Keratinocyte (primary cell): Measurements from ENCODE around the gene LIPJ. TPM values are rescaled to one million over a fixed set of nuclear protein-coding genes. Genes with fewer than 3 reads are reported as not detected.

Experiments
- DNase-seq: peaks from one replicate; pipeline ENCODE4 v3.0.0-alpha.2; 2011; ENCODE audit warnings: low read depth, missing footprints, low spot score
- FAIRE-seq: peaks from 2 replicates; lab custom pipeline; 2011; peaks lifted over from hg19 to GRCh38; lab: Jason Lieb, UNC
- H2AFZ ChIP-seq: 2 replicates; pipeline ENCODE4 v1.6.0; 2012; ENCODE audit warnings: low read length, control low read depth, inconsistent platforms; ENCODE audit not compliant: control insufficient read depth
- H3K27ac ChIP-seq: 2 replicates; pipeline ENCODE4 v1.5.1; 2011; ENCODE audit warnings: low read length; ENCODE audit not compliant: control insufficient read depth, insufficient read depth
- H3K27me3 ChIP-seq: 3 replicates; pipeline ENCODE4 v1.6.0; 2011; ENCODE audit warnings: low read length; ENCODE audit not compliant: control insufficient read depth, insufficient read depth; ENCODE audit errors: extremely low read depth
- H3K36me3 ChIP-seq, 2 experiments: 2 replicates in 1 of 2; 3 replicates in 1 of 2; pipeline ENCODE4 v1.5.1; 2011; ENCODE audit warnings: low read length in 2 of 2, mild to moderate bottlenecking in 1 of 2; ENCODE audit not compliant: control insufficient read depth in 2 of 2, insufficient read depth in 2 of 2; ENCODE audit errors: extremely low read depth in 1 of 2
- H3K4me1 ChIP-seq: 3 replicates; pipeline ENCODE4 v1.5.1; 2011; ENCODE audit warnings: low read length; ENCODE audit not compliant: control insufficient read depth, insufficient read depth; ENCODE audit errors: extremely low read depth
- H3K4me2 ChIP-seq: 3 replicates; pipeline ENCODE4 v1.6.0; 2011; ENCODE audit warnings: low read depth, low read length; ENCODE audit not compliant: control insufficient read depth, insufficient read depth; ENCODE audit errors: extremely low read depth
- H3K4me3 ChIP-seq, 3 experiments: fragments of 200-600 bp in 1 of 3; sonication (generic) in 1 of 3; 2 replicates in 2 of 3; 3 replicates in 1 of 3; pipeline ENCODE4 v1.5.1; 2011 to 2016; ENCODE audit warnings: low read length in 3 of 3, mild to moderate bottlenecking in 3 of 3, control low read depth in 2 of 3, inconsistent platforms in 1 of 3, low read depth in 1 of 3, mixed read lengths in 1 of 3, mixed run types in 1 of 3, moderate library complexity in 1 of 3; ENCODE audit not compliant: control insufficient read depth in 2 of 3, insufficient read depth in 2 of 3; ENCODE audit errors: extremely low read depth in 1 of 3
- H3K79me2 ChIP-seq: 2 replicates; pipeline ENCODE4 v1.6.0; 2012; ENCODE audit warnings: low read length; ENCODE audit not compliant: control insufficient read depth, insufficient read depth
- H3K9ac ChIP-seq: 3 replicates; pipeline ENCODE4 v1.6.0; 2011; ENCODE audit warnings: low read length; ENCODE audit not compliant: control insufficient read depth, insufficient read depth; ENCODE audit errors: extremely low read depth
- H3K9me1 ChIP-seq: 3 replicates; pipeline ENCODE4 v1.6.0; 2011; ENCODE audit warnings: low read length; ENCODE audit not compliant: control insufficient read depth, insufficient read depth; ENCODE audit errors: extremely low read depth
- H3K9me3 ChIP-seq: 2 replicates; pipeline ENCODE4 v1.5.1; 2012; ENCODE audit warnings: low read depth, low read length; ENCODE audit not compliant: control insufficient read depth
- H4K20me1 ChIP-seq: 3 replicates; pipeline ENCODE4 v1.6.0; 2011; ENCODE audit warnings: low read length; ENCODE audit not compliant: control insufficient read depth, insufficient read depth; ENCODE audit errors: extremely low read depth
- EZH2 ChIP-seq: IDR thresholded peaks from one replicate; pipeline ENCODE4 v1.6.1; 2012; ENCODE audit warnings: inconsistent platforms, mild to moderate bottlenecking, low read length, moderate library complexity
- dilution Hi-C: fragments of 300-500 bp; cut with MboI; formaldehyde crosslinking; loops from one replicate; pipeline ENCODE4 v1.7.0; 2020; ENCODE audit warnings: low sequenced_read_pairs; ENCODE audit not compliant: extremely low pct_ligation_motif_present
- polyA plus RNA-seq, 5 experiments: library from polyadenylated mRNA; depleted of rRNA in 3 of 5; stranded (reverse) in 3 of 5; stranded (forward) in 1 of 5; unstranded in 1 of 5; fragments of >200 nt; gene quantifications; 1 replicate in 1 of 5; 2 replicates in 3 of 5; 3 replicates in 1 of 5; pipeline versions ENCODE4 v1.2.1 to v1.2.3, GENCODE V29; 2011 to 2012; ENCODE audit warnings: missing spikeins in 2 of 5, low read depth in 1 of 5, low replicate concordance in 1 of 5
- TF ChIP-seq, protein P1 (sequence below), 3 experiments: IDR thresholded peaks in 1 of 3; conservative IDR thresholded peaks in 1 of 3; optimal IDR thresholded peaks in 1 of 3; 2 replicates in 2 of 3; 3 replicates in 1 of 3; pipeline versions ENCODE3 to v1.5.1; 2011; ENCODE audit warnings: low read length in 3 of 3, mild to moderate bottlenecking in 3 of 3, moderate library complexity in 2 of 3, control low read depth in 1 of 3, inconsistent platforms in 1 of 3; ENCODE audit not compliant: insufficient read depth in 2 of 3; ENCODE audit errors: extremely low read depth in 1 of 3

LIPJ gene
- polyA plus RNA-seq, 1 donor (not counting 4 experiments of a cell fraction or from before 2014, with no cell fraction given), result 0.03 TPM

DNA sequence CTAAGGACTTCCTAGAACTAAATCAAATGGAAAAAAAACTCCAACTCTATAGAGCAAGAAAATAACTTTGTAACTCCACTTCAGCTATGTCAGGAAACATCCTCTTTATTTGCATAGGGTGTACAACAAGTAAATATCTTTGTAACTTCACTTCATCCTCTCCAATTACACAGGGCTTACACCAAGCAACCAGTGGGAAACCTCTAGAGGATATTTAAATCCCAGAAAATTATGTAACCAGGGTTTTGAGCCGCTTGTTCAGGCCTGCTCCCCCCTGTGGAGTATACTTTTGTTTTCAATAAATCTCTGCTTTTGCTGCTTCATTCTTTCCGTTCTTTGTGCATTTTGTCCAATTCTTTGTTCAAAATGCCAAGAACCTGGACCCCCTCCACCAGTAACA, 22.2 kb downstream of the LIPJ start:
- H3K9ac ChIP-seq, result no peak overlapping the region
- no peaks in the 10 kb centered on the region for H3K36me3 ChIP-seq
- no peak overlapping the region for H3K27ac ChIP-seq
- H3K9me3 ChIP-seq, result no peaks in the 10 kb centered on the region
- FAIRE-seq (peak; percentile 23), DNase-seq (no peak)
- TF ChIP-seq, protein P1, sequence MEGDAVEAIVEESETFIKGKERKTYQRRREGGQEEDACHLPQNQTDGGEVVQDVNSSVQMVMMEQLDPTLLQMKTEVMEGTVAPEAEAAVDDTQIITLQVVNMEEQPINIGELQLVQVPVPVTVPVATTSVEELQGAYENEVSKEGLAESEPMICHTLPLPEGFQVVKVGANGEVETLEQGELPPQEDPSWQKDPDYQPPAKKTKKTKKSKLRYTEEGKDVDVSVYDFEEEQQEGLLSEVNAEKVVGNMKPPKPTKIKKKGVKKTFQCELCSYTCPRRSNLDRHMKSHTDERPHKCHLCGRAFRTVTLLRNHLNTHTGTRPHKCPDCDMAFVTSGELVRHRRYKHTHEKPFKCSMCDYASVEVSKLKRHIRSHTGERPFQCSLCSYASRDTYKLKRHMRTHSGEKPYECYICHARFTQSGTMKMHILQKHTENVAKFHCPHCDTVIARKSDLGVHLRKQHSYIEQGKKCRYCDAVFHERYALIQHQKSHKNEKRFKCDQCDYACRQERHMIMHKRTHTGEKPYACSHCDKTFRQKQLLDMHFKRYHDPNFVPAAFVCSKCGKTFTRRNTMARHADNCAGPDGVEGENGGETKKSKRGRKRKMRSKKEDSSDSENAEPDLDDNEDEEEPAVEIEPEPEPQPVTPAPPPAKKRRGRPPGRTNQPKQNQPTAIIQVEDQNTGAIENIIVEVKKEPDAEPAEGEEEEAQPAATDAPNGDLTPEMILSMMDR (optimal IDR thresholded peaks at IDR 0.05 in 1 of 3, IDR thresholded peaks at IDR 0.05 in 1 of 3, conservative IDR thresholded peaks at IDR 0.05 in 1 of 3; ENCODE audit: extremely low read depth in 1 of 3, insufficient read depth in 2 of 3, low read length in 3 of 3), result no peak
- no peak for TF ChIP-seq EZH2
- H4K20me1 ChIP-seq, result no peaks in the 10 kb centered on the region
- no peak overlapping the region for H2AFZ ChIP-seq
- dilution Hi-C loops, result no loop called here
- H3K9me1 ChIP-seq, result no peaks in the 10 kb centered on the region
- no peak overlapping the region for H3K4me3 ChIP-seq
- no peaks in the 10 kb centered on the region for H3K27me3 ChIP-seq
- no peaks in the 10 kb centered on the region for H3K4me1 ChIP-seq
- no peak overlapping the region for H3K4me2 ChIP-seq
- H3K79me2 ChIP-seq, result no peaks in the 10 kb centered on the region

DNA sequence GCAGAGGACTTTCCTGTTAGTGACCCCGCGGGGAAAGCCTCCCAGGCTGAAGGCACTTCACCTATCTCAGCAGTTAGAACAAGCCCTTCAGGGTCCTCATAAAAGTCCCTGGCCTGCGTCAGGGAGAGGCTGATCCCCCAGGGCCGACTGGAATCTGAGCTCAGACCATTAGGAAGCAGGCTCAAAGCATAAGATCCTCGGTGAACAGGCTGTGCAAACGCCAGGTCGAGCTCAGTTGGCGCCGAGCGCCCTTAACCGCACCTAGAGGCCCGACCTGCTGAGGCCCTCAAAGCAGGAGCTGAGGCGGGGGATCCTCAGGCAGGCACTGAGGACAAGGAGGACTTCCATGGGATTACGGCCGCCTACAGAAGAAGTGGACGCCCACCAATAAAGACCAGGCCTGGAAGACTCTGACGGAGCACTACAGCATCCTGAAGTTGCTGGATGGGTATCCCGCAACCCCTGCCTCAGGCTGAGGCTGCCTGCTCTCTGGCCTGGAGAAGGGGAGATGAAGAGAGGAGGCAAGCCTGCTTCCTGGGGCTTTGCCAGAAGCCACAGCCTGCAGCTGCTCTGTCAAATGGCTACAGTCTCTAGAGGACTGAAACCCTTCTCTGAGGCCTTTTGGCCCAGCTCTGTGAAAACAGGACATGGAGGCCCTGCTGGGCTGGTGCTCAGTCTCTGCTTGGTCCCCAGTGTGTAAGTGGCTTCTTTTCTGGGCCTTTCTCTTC, 29.9 kb downstream of the LIPJ start:
- Histone ChIP-seq H3K4me3 (no peak overlapping the region), H2AFZ (no peak overlapping the region), H4K20me1 (no peaks in the 10 kb centered on the region), H3K4me1 (no peaks in the 10 kb centered on the region), H3K9me1 (no peaks in the 10 kb centered on the region), H3K4me2 (no peak overlapping the region), H3K27me3 (no peaks in the 10 kb centered on the region), H3K27ac (no peak overlapping the region), H3K36me3 (no peaks in the 10 kb centered on the region), H3K9ac (no peak overlapping the region), H3K9me3 (no peaks in the 10 kb centered on the region), H3K79me2 (no peaks in the 10 kb centered on the region)
- dilution Hi-C loops, result no loop called here
- TF ChIP-seq EZH2, result no peak
- TF ChIP-seq, protein P1 (optimal IDR thresholded peaks at IDR 0.05 in 1 of 3, IDR thresholded peaks at IDR 0.05 in 1 of 3, conservative IDR thresholded peaks at IDR 0.05 in 1 of 3; ENCODE audit: extremely low read depth in 1 of 3, insufficient read depth in 2 of 3, low read length in 3 of 3), result no peak
- FAIRE-seq, result no peak
- no peak for DNase-seq
